GM13977 (cell line): ENCODE data around the gene COL4A3.

Experiments
- DNase-seq: peaks from one replicate; pipeline ENCODE4 v3.0.0; 2012; ENCODE audit warnings: low spot score
- CTCF ChIP-seq: IDR thresholded peaks from 2 replicates; pipeline ENCODE4 v1.5.1; 2012; ENCODE audit warnings: mild to moderate bottlenecking, control low read depth; ENCODE audit not compliant: insufficient read depth; ENCODE audit errors: extremely low read depth, missing control alignments
- in situ Hi-C: fragments of 300-500 bp; cut with MboI; formaldehyde crosslinking; loops from one replicate; pipeline ENCODE4 v1.12.0; 2022; ENCODE audit warnings: low sequenced_read_pairs, low pct_unique_long_range_greater_than_20kb, mixed read lengths, inconsistent platforms; ENCODE audit not compliant: unreplicated experiment

Gene COL4A3

GRCh38 chr2:227183657-227184367 is 19.4 kb downstream of the COL4A3 start:
- TF ChIP-seq CTCF = no peak
- DNase-seq = no peak
- in situ Hi-C loops = no loop called here

GRCh38 chr2:227185615-227186232 is 21.3 kb downstream of the COL4A3 start:
- in situ Hi-C loops = no loop called here
- no peak for DNase-seq
- TF ChIP-seq CTCF = no peak

GRCh38 chr2:227186751-227187150 is 22.3 kb downstream of the COL4A3 start:
- no peak for TF ChIP-seq CTCF
- DNase-seq = no peak
- in situ Hi-C loops = no loop called here

- in situ Hi-C loops = no loop called here
- DNase-seq = no peak
- no peak for TF ChIP-seq CTCF
Measured at GRCh38 chr2:227188292-227188691, 23.9 kb downstream of the COL4A3 start.

- DNase-seq = no peak
- in situ Hi-C loops = no loop called here
- no peak for TF ChIP-seq CTCF
Measured at GRCh38 chr2:227191367-227191766, 26.9 kb downstream of the COL4A3 start.

GRCh38 chr2:227192491-227192890 is 28.1 kb downstream of the COL4A3 start:
- no peak for TF ChIP-seq CTCF
- no peak for DNase-seq
- in situ Hi-C loops = no loop called here
